Activated CD4-positive, alpha-beta T cell treated with anti-CD3 and anti-CD28 coated beads for 4 hours (primary cell): Measurements from ENCODE around the gene STXBP1.
A peak's percentile ranks its signal among the peaks of the same experiment; 100 is the strongest.

ENCODE experiments used
- DNase-seq, 2 donors: peaks; one replicate each; pipeline ENCODE4 v3.0.0-alpha.2; 2020

Gene STXBP1

DNA sequence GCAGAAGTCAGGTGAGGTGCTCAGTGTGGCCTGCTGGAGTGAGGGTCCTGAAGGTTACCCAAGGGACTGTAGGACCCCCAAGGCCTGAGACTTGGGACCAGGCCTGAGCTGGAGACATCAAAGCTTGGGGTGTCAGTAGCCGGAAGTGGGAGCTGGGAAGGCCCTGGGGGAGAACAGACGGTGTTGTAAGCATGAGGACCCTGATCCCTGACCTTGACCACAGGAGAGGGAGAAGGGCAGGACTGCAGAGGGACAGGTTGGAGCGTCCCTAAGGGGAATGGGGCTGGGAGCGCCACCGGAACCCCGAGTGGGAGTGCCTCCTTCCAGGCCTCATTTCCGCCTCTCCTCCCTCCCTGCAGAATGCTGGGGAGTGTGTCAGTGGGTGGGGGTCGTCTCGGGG is 104.3 kb downstream of the STXBP1 start:
- no peak for DNase-seq

DNA sequence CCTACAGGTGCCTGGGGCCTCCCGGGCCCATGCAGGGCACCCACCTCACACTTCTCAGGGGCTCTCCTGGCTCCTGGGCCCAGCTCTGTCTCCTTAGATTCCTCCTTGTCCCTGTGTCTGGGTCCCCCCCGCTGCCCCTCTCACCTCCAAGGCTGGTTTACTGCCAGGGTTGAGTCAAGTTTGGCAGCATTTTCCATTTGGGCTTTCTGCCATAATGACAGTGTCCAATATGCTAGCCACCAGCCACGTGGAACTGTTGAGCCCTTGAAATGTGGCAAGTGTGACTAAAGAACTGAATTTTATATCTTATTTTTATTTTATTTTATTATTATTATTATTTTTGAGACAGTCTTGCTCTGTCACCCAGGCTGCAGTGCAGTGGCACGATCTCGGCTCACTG is 105.7 kb downstream of the STXBP1 start:
- no peak for DNase-seq

- DNase-seq: no peak
These were observed 108.2 kb downstream of the STXBP1 start for GRCh38 chr9:127720031-127720864.

DNA sequence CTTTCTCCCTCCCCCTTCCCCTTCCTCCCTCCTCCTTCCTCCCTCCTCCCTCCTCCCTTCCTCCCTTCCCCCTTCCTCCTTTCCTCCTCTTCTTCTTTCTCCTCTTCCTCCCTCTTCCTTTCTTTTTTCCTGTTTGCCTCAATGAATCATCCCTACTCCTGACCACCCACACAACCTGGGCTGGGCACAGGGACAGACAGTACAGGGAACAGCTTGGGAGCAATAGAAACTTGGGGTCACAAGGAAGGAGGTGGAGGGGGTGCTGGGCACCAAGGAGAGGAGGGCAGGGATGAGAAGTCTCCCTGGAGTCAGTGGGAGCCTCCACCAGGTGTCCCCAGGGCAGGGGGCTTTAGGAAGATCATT is 108.8 kb downstream of the STXBP1 start:
- no peak for DNase-seq

- DNase-seq: no peak
These were observed 109.3 kb downstream of the STXBP1 start for GRCh38 chr9:127721391-127721821.

- no peak for DNase-seq
These were observed 110.1 kb downstream of the STXBP1 start for GRCh38 chr9:127722055-127722745.

- no peak for DNase-seq
These were observed 110.9 kb downstream of the STXBP1 start for GRCh38 chr9:127723013-127723412.

GRCh38 chr9:127723444-127723843 is 111.4 kb downstream of the STXBP1 start:
- DNase-seq: no peak

- no peak for DNase-seq
These were observed 111.9 kb downstream of the STXBP1 start for GRCh38 chr9:127724012-127724411.

DNA sequence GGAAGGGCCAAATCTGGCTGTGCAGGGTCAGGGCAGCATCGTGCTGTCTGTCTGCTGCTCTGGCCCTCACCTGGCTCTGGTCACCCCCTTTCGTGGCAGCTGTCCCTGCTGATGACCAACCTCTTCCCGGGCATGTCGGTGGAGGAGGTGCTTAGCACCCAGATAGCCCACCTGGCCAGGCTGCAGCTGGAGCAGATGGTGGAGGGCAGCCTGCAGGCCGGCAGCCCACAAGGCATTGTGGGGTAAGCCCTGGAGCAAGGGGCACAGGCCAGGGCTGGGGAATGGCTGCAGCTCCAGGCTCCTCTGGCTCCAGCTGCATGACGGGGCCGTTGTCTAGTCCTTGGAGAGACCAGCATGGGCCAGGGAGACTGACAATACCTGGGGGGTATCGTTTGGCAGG is 114.8 kb downstream of the STXBP1 start:
- no peak for DNase-seq

- no peak for DNase-seq
These were observed 116.7 kb downstream of the STXBP1 start for GRCh38 chr9:127728808-127729207.

- DNase-seq: no peak
These were observed 117.6 kb downstream of the STXBP1 start for GRCh38 chr9:127729522-127730256.

DNA sequence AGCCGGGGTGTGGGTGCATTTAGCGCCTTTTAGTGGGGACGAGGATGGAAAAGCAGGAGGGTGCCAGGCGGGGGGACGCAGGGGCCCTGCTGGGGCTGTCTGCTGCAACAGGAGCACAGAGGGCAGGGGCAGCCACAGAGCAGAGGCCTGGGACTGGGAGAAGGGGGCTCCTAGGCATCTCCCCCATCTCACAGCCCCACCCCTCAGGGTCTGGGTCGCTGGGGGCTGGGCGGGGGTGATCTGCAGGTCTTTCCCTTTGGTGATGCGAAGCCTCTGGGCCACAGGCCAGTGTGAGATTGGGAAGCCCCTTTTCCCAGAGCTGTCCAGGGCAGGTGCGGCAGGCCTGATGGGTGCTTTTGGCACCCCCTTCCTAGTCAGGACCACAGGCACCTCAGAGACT is 118.2 kb downstream of the STXBP1 start:
- DNase-seq: no peak

- DNase-seq: no peak
These were observed 118.8 kb downstream of the STXBP1 start for GRCh38 chr9:127730799-127731410.

DNA sequence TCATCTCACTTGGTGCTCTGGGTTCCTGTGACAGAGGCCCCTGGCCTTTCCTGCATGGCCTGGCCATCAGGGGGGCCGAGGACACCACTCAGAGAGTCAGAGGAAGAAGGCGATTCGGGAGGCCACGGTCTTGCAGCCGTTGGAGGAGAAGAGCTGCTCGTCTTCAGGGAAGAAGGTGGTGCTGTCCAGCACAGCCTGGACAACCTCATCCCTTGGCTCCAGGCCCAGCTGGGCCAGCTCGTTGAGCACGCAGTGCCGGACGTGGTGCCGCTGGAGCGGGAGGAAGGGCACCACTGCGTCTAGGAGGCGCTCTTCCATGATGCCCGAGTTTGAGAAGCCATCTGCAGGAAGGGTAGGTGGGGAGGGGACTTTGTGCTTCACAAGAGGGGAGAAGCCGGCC is 119.9 kb downstream of the STXBP1 start:
- no peak for DNase-seq

DNA sequence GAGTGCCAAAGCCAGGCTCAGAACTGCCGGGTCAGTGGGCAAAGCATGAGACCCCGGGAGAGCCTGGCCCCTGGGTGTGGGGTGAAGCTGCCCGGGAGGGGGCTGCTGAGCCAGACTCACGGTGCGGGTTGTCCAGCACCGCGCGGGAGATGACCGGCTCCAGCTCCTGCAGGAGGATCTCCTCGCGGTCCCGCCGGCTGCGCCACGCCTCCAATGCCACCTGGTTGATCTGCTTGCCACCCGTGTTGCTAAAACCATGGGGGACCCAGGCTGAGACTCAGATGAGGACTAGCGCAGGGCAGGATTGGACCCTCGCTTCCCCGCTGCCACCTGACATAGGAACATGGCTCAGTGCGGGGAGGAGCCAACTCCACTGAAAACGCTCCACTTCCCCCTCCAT is 120.4 kb downstream of the STXBP1 start:
- DNase-seq: no peak

GRCh38 chr9:127733614-127734013 is 121.5 kb downstream of the STXBP1 start:
- DNase-seq: no peak

- DNase-seq: no peak
These were observed 122.2 kb downstream of the STXBP1 start for GRCh38 chr9:127734247-127734746.

- DNase-seq: peak; percentile 98
These were observed 122.9 kb downstream of the STXBP1 start, which contains the start of gene TOR2A for GRCh38 chr9:127734747-127735529. Gene TOR2A (minus strand): TSS chr9:127735294. CDS start chr9:127735270, 24 bp downstream.

GRCh38 chr9:127735530-127736185 is 123.6 kb downstream of the STXBP1 start:
- DNase-seq: no peak

- no peak for DNase-seq
These were observed 126.6 kb downstream of the STXBP1 start for GRCh38 chr9:127738666-127739065.
